Hepatocyte (in vitro differentiated cells): ENCODE data around the gene WDR38. TPM values are rescaled to one million over a fixed set of nuclear protein-coding genes. Genes with fewer than 3 reads are reported as not detected.
A peak's percentile ranks its signal among the peaks of the same experiment; 100 is the strongest.

Source experiments
- DNase-seq: peaks from one replicate; pipeline ENCODE4 v3.0.0-alpha.2; 2016; ENCODE audit warnings: low spot score
- H2AFZ ChIP-seq: fragments of 200-600 bp; sonication (generic); 2 replicates; pipeline ENCODE4 v1.6.0; 2016; ENCODE audit warnings: antibody characterized with exemption, mild to moderate bottlenecking
- H3K27ac ChIP-seq: fragments of 200-600 bp; sonication (generic); 2 replicates; pipeline ENCODE4 v1.5.1; 2016; ENCODE audit warnings: mild to moderate bottlenecking
- H3K27me3 ChIP-seq: fragments of 200-600 bp; sonication (generic); 2 replicates; pipeline ENCODE4 v1.6.1; 2016
- H3K36me3 ChIP-seq: fragments of 200-600 bp; sonication (generic); replicated peaks from 2 replicates; pipeline ENCODE4 v1.5.1; 2016; ENCODE audit warnings: low read depth; ENCODE audit not compliant: insufficient read depth
- H3K4me1 ChIP-seq: fragments of 200-600 bp; sonication (generic); 2 replicates; pipeline ENCODE4 v1.5.1; 2016; ENCODE audit warnings: mild to moderate bottlenecking, moderate library complexity; ENCODE audit not compliant: insufficient read depth
- H3K4me2 ChIP-seq: fragments of 200-600 bp; sonication (generic); 2 replicates; pipeline ENCODE4 v1.6.0; 2016
- H3K4me3 ChIP-seq: fragments of 200-600 bp; sonication (generic); 2 replicates; pipeline ENCODE4 v1.5.1; 2016; ENCODE audit warnings: mild to moderate bottlenecking
- H3K79me2 ChIP-seq: fragments of 200-600 bp; sonication (generic); 2 replicates; pipeline ENCODE4 v1.6.0; 2017; ENCODE audit warnings: mild to moderate bottlenecking
- H3K9me2 ChIP-seq: fragments of 200-600 bp; sonication (generic); replicated peaks from 2 replicates; pipeline ENCODE4 v1.6.0; 2017; ENCODE audit warnings: mild to moderate bottlenecking; ENCODE audit not compliant: insufficient read depth
- H3K9me3 ChIP-seq: fragments of 200-600 bp; sonication (generic); 2 replicates; pipeline ENCODE4 v1.5.1; 2016; ENCODE audit warnings: low read depth, mild to moderate bottlenecking
- H4K20me1 ChIP-seq: fragments of 200-600 bp; sonication (generic); 2 replicates; pipeline ENCODE4 v1.6.0; 2016; ENCODE audit warnings: mild to moderate bottlenecking; ENCODE audit not compliant: insufficient read depth, poor library complexity, severe bottlenecking
- CTCF ChIP-seq: fragments of 200-600 bp; sonication (generic); IDR thresholded peaks from 2 replicates; pipeline ENCODE4 v1.5.1; 2016; ENCODE audit warnings: antibody characterized with exemption, mild to moderate bottlenecking; ENCODE audit not compliant: poor library complexity
- EZH2 ChIP-seq: fragments of 200-600 bp; sonication (generic); IDR thresholded peaks from 2 replicates; pipeline ENCODE4 v1.6.1; 2016; ENCODE audit warnings: antibody characterized with exemption, mild to moderate bottlenecking, borderline replicate concordance
- EZH2phosphoT487 ChIP-seq: fragments of 200-600 bp; sonication (generic); IDR thresholded peaks from one replicate; pipeline ENCODE4 v1.6.1; 2018; ENCODE audit warnings: antibody characterized with exemption, mild to moderate bottlenecking, low read depth, moderate library complexity; ENCODE audit not compliant: unreplicated experiment, severe bottlenecking
- WGBS: methylation state at CpG from one replicate; pipeline ENCODE4 v1.1.6; 2016; ENCODE audit warnings: low lambda C conversion rate; ENCODE audit errors: missing lambda C conversion rate; 5-methylcytosine and 5-hydroxymethylcytosine counted together
- polyA plus RNA-seq: library from polyadenylated mRNA; unstranded; fragments of >200 nt; fragmentation: Nextera tagmentation; extraction: Ambion mirVana; gene quantifications from 2 replicates; pipeline ENCODE4 v1.2.1, GENCODE V29; 2016
- total RNA-seq: library from RNA; depleted of rRNA; stranded (reverse); fragments of >200 nt; gene quantifications from 2 replicates; pipeline ENCODE4 v1.2.3, GENCODE V29; 2014

Gene WDR38
- total and polyA plus RNA-seq, 2 experiments from 2014 or later = not detected

DNA sequence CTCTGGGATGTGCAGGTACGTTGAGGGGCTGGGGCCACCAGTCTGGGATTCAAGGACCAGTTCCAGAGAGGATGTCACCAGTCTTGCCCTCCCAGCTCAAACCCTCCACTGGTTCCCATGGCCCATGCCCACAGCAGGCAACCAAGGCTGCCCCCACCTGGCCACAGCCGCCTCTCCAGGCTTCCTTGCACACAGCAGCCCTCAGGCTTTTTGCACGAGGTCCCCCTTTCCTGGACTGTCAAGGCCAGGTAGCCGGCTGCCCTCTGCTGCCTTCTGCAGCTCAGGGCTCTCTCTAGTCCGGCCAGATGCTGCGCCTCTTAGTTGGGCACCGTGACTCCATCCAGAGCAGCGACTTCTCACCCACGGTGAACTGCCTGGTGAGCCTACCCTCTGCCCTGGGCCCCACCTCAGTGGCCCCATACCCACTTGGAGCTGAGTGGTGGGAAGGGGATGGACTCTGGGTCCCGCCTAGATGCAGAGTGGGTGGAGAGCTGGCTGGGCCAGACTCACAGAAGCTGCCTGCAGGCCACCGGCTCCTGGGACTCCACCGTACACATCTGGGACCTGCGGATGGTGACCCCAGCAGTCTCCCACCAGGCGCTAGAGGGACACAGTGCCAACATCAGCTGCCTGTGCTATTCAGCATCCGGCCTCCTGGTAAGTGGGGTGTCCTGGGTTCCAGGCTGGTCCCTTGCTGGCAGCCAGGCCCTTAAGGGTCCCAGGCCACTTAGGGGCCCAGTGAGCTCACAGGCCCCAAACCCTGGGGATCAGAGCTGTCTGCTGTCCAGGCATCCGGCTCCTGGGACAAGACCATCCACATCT is 2.9 kb downstream of the WDR38 start:
- Histone ChIP-seq H3K79me2 (peaks cover 24% of the 10 kb centered on the region), H2AFZ (no peak overlapping the region), H4K20me1 (peaks cover 46% of the 10 kb centered on the region), H3K36me3 (no peaks in the 10 kb centered on the region), H3K9me3 (no peaks in the 10 kb centered on the region), H3K4me1 (peaks cover 20% of the 10 kb centered on the region), H3K27me3 (no peaks in the 10 kb centered on the region), H3K9me2 (no peaks in the 10 kb centered on the region), H3K4me2 (no peak overlapping the region), H3K27ac (no peak overlapping the region), H3K4me3 (no peak overlapping the region)
- DNase-seq = no peak
- TF ChIP-seq CTCF = peak; percentile 30
- TF ChIP-seq EZH2phosphoT487 = no peak
- 61% methylated on average over 16 of the region's 16 CpGs for WGBS

- no peak for DNase-seq
- Histone ChIP-seq H3K4me1 (peaks cover 16% of the 10 kb centered on the region), H2AFZ (no peak overlapping the region), H3K9me2 (no peaks in the 10 kb centered on the region), H3K9me3 (no peaks in the 10 kb centered on the region), H3K4me2 (no peak overlapping the region), H3K36me3 (no peaks in the 10 kb centered on the region), H3K27ac (no peak overlapping the region), H3K79me2 (peaks cover 29% of the 10 kb centered on the region), H3K4me3 (no peak overlapping the region), H4K20me1 (peaks cover 51% of the 10 kb centered on the region), H3K27me3 (no peaks in the 10 kb centered on the region)
- no peak for TF ChIP-seq EZH2phosphoT487
- TF ChIP-seq CTCF = no peak
- TF ChIP-seq EZH2 = no peak
- WGBS = 97% methylated on average over 24 of the region's 24 CpGs
Measured at GRCh38 chr9:124857533-124858162, 4.4 kb downstream of the WDR38 start.

DNA sequence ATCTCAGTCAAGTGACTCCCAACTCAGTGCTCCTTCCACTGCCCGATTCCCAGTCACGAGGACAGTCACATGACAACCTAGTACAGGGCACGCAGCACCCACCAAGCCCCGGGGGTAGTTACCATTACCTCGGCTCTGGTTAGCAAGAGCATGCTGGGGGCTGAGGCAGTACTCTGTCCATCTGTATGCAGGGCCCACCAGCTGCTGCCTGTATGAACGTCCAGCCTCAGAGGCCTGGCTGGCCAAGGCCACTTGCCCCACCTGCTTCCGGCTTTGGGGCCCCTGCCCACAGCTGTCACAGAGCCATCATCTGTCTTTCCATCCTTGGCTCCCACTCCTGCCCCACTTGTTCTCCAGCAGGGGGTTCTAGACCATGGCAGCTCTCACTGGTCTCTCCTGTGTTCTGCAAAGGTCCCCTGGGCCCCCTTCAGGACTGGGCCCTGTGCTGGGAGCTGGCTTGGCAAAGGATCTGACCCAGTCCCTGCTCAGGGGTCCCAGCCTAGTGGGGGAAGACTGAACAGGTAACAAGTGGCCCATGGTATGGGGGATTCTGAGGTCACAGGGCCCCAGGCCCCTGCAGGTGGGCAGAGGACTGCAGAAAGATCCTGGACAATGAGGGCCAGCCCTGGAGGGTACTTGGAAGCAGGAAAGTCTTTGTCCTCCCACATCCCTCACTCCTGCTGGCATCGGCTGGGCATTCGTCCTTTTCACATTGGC is 5.2 kb downstream of the WDR38 start:
- H3K79me2 ChIP-seq = peaks cover 29% of the 10 kb centered on the region
- no peaks in the 10 kb centered on the region for H3K9me2 ChIP-seq
- H3K27ac ChIP-seq = no peak overlapping the region
- no peak overlapping the region for H2AFZ ChIP-seq
- WGBS = 93% methylated on average over 9 of the region's 9 CpGs
- no peak for DNase-seq
- peaks cover 51% of the 10 kb centered on the region for H4K20me1 ChIP-seq
- H3K27me3 ChIP-seq = no peaks in the 10 kb centered on the region
- no peaks in the 10 kb centered on the region for H3K9me3 ChIP-seq
- peaks cover 13% of the 10 kb centered on the region for H3K4me1 ChIP-seq
- H3K4me2 ChIP-seq = no peak overlapping the region
- H3K36me3 ChIP-seq = no peaks in the 10 kb centered on the region
- H3K4me3 ChIP-seq = no peak overlapping the region
- TF ChIP-seq EZH2phosphoT487 = no peak
- no peak for TF ChIP-seq EZH2
- no peak for TF ChIP-seq CTCF
